Panc1 (cell line): ENCODE measurements around the gene GATA5.

Experiments used
- CTCF ChIP-seq: fragments of 450-650 bp; IDR thresholded peaks from 2 replicates; pipeline ENCODE4 v1.5.1; 2017; ENCODE audit warnings: mild to moderate bottlenecking
- POLR2AphosphoS5 ChIP-seq: IDR thresholded peaks from 2 replicates; pipeline ENCODE4 v1.6.1; 2012; ENCODE audit warnings: mild to moderate bottlenecking, low read depth, low read length, moderate library complexity
- REST ChIP-seq, 2 experiments: IDR thresholded peaks; 2 replicates each; pipeline ENCODE4 v1.6.1; 2011 to 2012; ENCODE audit warnings: low read depth in 2 of 2, control low read depth in 1 of 2, low read length in 1 of 2, mild to moderate bottlenecking in 1 of 2, moderate library complexity in 1 of 2; ENCODE audit not compliant: insufficient read depth in 1 of 2
- SIN3A ChIP-seq: IDR thresholded peaks from 2 replicates; pipeline ENCODE4 v1.6.1; 2012; ENCODE audit warnings: low read depth, mild to moderate bottlenecking, low read length, moderate library complexity, borderline replicate concordance; ENCODE audit not compliant: insufficient read depth
- TCF7L2 ChIP-seq: IDR thresholded peaks from 2 replicates; pipeline ENCODE4 v1.6.1; 2011; ENCODE audit warnings: mild to moderate bottlenecking, low read depth, low read length, inconsistent platforms

GRCh38 chr20:62494537-62494936, 18.7 kb upstream of the GATA5 start:
- TF ChIP-seq POLR2AphosphoS5: no peak
- TF ChIP-seq CTCF: no peak
- no peak for TF ChIP-seq REST (IDR thresholded peaks at IDR 0.05; ENCODE audit: insufficient read depth in 1 of 2, low read depth in 2 of 2, low read length in 1 of 2)
- no peak for TF ChIP-seq TCF7L2
- no peak for TF ChIP-seq SIN3A
